Measurements from ENCODE around the gene CD300E.

CD300E gene

DNA sequence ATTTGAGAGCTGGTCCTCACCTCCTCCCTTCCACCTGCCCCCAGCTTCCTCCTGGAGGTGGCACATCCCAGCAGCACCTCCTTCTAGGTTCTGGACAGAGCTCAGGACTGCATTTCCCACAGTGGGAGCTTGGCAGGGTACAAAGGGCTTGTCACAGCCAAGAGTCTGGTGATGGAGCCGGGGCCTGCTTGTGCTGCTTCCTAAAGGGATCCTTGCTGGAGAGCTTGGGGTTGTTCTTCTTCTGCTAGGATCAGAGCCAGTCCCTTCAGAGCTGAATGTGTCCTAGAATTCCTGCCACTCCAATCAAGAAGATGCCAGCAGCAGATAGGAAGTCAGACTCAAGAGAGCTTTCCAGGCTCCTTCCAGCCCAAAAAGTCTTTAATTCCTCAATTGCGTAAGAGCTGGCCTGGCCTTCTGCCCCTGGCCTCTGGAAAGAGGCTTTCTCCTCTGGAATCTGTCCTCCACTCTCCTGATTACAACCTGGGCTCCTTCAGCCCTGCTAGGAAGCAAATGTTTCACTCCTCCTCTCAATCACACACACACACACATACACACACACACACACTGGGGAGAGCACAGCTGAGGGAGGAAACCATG lies 4.4 kb downstream of the CD300E start:
- H3K27ac ChIP-seq, result no peak overlapping the region
- TF ChIP-seq, protein P1, sequence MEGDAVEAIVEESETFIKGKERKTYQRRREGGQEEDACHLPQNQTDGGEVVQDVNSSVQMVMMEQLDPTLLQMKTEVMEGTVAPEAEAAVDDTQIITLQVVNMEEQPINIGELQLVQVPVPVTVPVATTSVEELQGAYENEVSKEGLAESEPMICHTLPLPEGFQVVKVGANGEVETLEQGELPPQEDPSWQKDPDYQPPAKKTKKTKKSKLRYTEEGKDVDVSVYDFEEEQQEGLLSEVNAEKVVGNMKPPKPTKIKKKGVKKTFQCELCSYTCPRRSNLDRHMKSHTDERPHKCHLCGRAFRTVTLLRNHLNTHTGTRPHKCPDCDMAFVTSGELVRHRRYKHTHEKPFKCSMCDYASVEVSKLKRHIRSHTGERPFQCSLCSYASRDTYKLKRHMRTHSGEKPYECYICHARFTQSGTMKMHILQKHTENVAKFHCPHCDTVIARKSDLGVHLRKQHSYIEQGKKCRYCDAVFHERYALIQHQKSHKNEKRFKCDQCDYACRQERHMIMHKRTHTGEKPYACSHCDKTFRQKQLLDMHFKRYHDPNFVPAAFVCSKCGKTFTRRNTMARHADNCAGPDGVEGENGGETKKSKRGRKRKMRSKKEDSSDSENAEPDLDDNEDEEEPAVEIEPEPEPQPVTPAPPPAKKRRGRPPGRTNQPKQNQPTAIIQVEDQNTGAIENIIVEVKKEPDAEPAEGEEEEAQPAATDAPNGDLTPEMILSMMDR (conservative IDR thresholded peaks at IDR 0.05), result no peak

DNA sequence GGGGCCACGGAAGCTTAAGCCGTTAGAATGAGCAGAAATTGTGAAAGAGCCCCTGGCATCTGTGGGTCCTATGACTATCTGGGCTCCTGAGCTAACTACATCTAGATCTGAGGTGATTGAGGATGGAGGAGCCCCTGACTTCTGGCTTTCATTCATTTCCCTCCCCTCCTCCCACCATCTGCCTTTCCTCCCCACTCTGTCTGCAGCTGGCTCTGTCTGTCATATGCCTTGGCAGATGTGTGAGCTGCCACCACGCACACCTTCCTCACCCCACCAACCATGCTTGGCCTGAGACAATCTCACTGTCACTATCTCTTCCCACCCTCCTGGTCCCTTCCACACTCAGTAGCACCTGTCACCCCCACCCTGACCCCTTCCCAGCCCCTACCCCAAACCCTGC lies 5.1 kb downstream of the CD300E start:
- H3K27ac ChIP-seq, result no peak overlapping the region
- TF ChIP-seq, protein P1 (conservative IDR thresholded peaks at IDR 0.05), result no peak

DNA sequence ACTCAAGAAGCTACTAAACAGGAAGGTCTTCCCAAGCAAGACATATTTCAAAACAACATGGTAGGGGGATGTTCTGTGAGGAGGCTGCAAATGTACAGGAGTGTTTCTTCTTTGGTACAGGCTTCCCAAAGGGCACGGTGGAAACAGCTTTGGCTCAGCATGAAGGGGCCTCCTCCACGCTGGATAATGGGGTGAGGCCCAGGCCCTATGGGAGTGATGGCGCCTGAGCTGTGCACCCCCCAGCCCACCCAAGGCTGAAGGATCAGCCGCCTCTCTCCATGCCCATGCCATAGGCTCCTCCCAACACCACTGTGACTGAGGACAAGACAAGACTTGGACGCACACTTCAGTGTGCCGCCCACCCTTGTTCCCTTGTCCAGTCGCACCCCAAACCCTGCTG lies 6.8 kb downstream of the CD300E start:
- no peak overlapping the region for H3K27ac ChIP-seq
- TF ChIP-seq, protein P1 (conservative IDR thresholded peaks at IDR 0.05), result no peak

DNA sequence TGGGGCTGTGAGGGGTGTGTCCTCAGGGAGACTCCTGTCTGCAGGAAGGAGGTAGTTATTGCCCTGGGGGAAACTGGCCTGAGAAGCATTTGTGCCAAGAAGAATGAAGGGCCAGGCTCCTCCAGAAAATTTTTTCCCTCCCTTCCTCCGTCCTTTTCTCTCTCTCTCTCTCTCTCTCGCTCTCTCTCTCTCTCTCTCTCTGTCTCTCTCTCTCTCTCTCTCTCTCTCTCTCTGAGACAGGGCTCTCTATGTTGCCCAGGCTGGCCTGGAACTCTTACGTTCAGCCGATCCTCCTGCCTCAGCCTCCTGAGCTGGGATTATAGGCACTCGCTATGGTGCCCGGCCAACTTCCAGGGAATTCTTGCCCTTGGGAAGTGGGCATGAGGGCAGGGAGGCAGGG lies 11.5 kb downstream of the CD300E start:
- TF ChIP-seq, protein P1 (conservative IDR thresholded peaks at IDR 0.05), result no peak
- H3K27ac ChIP-seq, result no peak overlapping the region

DNA sequence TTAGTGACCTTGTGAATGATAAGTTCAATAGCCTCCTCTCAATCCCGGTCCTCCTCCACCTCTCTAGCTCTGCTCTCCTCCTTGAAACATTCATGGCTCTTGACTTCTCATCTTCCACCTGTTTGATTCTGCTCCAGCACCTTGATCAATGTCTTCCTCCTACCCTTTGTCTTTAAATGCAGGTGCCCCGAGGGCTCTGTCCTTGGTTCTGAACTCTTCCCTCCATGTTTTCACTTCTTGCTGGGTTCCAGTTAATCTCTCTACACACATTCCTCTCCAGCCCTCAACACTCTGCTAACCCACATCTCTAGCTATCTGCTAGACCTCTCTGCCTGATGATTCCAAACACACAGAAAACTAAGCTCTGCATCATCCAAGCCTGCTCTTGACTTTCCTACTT lies 13.4 kb downstream of the CD300E start:
- no peak overlapping the region for H3K27ac ChIP-seq
- TF ChIP-seq, protein P1 (conservative IDR thresholded peaks at IDR 0.05), result no peak

DNA sequence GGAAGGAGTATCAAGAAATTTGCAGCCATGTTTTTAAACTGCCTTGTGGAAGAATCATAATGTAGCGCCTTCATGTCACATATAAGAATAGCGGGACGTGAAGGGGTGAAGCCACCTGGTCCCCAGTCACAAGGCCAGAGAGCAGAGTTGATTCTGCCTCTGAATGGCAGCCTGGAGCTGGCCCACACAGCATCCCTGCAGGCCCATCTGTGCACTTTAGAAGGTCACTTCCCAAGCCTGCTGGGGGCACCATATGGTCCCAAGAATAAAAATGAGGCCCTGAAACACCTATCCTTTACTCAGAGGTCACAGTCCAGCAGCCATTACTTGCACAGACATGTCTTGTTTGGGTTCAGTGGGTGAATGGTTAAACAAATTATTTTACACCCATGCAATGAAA lies 15.0 kb downstream of the CD300E start:
- TF ChIP-seq, protein P1 (conservative IDR thresholded peaks at IDR 0.05), result no peak
- H3K27ac ChIP-seq, result no peak overlapping the region

DNA sequence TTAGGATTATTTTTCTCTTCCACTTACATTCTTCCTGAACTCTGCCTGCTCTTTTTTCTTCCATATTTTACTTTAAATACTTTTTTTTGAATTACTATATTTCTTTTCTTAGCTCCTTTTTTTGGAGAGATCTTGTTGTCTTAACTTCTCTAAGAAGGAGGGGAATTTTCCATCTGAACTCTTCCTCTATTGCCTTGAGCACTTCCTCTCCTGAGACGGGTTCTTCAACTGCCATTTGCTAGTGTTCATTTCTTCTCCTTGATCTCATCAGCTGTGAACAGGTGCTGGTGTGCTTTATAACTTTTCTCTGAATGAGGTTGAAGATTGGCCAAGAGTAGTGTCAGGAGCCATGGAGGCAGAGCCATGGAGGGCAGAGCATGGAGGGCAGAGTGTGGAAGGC lies 16.3 kb downstream of the CD300E start:
- no peak overlapping the region for H3K27ac ChIP-seq

More for the DNA sequence above, 16.3 kb downstream of the CD300E start:
- TF ChIP-seq, protein P1 (conservative IDR thresholded peaks at IDR 0.05), result no peak
